Peyer's patch (tissue), 4 donors: ENCODE measurements around the gene TNNI3K.

Source experiments
- POLR2A ChIP-seq, 2 donors: fragments of 450-650 bp; IDR thresholded peaks; one replicate each; pipeline ENCODE4 v1.5.1; 2017; ENCODE audit warnings: antibody characterized with exemption in 2 of 2, mild to moderate bottlenecking in 2 of 2, moderate library complexity in 2 of 2
- TF ChIP-seq, protein P1 (sequence below), 6 experiments: fragments of 450-650 bp in 4 of 6; fragments of 200-600 bp in 2 of 6; sonication (generic) in 1 of 6; IDR thresholded peaks; one replicate each; pipeline ENCODE4 v1.5.1; 2017 to 2019; ENCODE audit warnings: antibody characterized with exemption in 6 of 6, mild to moderate bottlenecking in 3 of 6, moderate library complexity in 1 of 6

DNA sequence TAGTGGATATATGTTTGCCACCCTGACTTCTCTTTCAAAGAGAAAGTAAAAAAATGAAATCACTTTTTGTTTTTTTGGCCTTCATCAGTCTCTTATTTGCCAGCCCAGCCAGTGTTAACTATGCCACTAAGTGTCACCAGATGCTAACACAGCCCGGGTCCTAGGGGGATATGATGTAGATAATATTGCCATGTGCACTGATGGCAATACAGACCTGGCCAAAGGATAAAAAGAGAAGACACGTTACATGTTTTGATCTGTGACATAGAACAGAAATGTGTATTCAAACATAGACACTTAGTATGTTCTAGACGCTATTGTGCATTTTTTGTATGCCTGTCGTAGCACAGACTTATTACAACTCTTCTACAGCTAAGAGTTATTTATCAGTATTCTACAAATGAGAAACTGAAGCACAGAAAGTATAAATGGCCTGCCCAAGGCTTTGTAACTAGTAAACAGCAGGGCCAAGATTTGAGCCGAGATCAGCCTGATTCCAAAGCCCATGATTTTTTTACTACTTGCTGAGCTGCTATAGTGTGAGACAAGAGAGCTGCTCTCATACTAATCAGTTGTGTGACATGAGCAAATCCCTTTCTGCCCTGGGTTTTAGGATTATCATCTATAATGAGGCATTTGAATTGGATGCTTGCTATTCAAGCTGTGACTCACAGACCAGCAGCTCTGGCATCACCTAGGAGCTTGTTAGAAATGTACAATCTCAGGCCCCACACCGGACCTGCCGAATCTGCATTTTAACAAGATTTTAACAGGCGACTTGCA is 270.9 kb downstream of the TNNI3K start:
- TF ChIP-seq, protein P1, sequence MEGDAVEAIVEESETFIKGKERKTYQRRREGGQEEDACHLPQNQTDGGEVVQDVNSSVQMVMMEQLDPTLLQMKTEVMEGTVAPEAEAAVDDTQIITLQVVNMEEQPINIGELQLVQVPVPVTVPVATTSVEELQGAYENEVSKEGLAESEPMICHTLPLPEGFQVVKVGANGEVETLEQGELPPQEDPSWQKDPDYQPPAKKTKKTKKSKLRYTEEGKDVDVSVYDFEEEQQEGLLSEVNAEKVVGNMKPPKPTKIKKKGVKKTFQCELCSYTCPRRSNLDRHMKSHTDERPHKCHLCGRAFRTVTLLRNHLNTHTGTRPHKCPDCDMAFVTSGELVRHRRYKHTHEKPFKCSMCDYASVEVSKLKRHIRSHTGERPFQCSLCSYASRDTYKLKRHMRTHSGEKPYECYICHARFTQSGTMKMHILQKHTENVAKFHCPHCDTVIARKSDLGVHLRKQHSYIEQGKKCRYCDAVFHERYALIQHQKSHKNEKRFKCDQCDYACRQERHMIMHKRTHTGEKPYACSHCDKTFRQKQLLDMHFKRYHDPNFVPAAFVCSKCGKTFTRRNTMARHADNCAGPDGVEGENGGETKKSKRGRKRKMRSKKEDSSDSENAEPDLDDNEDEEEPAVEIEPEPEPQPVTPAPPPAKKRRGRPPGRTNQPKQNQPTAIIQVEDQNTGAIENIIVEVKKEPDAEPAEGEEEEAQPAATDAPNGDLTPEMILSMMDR (IDR thresholded peaks at IDR 0.05): no peak
- TF ChIP-seq POLR2A (IDR thresholded peaks at IDR 0.05): no peak
